GM12878 (cell line): ENCODE results near the gene ANXA11. TPM values are rescaled to one million over a fixed set of nuclear protein-coding genes. Genes with fewer than 3 reads are reported as not detected.

Experiments used
- ATAC-seq: fragments of 200-7000 bp; cut with Tn5 transposase; 3 replicates; pipeline ENCODE4 v1.9.1; 2020; ENCODE audit warnings: mild to moderate bottlenecking, moderate library complexity
- BruUV-seq: library from RNA; stranded (reverse); fragments of 400-500 nt; replicated peaks from 2 replicates; lab custom pipeline; 2021; lab: Mats Ljungman, UMichigan
- CTCF ChIA-PET: fragments of 300-600 bp; sonication (Branson Sonifier 250); formaldehyde crosslinking; extraction: SDS; loops from one replicate; lab custom pipeline; 2021; ENCODE audit warnings: inconsistent platforms; lab: Yijun Ruan, JAX
- POLR2A ChIA-PET: fragments of 350-600 bp; formaldehyde crosslinking; extraction: SDS; loops from one replicate; lab custom pipeline; 2021; ENCODE audit warnings: inconsistent platforms; lab: Charles Lee
- RAD21 ChIA-PET: fragments of 300-600 bp; sonication (Branson Sonifier 250); formaldehyde crosslinking; loops from one replicate; lab custom pipeline; 2023; ENCODE audit warnings: antibody characterized with exemption; ENCODE audit not compliant: unreplicated experiment; lab: Charles Lee
- SMC1A ChIA-PET: fragments of 300-600 bp; sonication (Branson Sonifier 250); formaldehyde crosslinking; loops from one replicate; lab custom pipeline; 2023; ENCODE audit not compliant: unreplicated experiment, uncharacterized antibody; lab: Charles Lee
- DNase-seq: peaks from one replicate; pipeline ENCODE4 v3.0.0-alpha.2; 2011; ENCODE audit warnings: low read depth, low spot score
- FAIRE-seq: peaks from 3 replicates; lab custom pipeline; 2011; peaks lifted over from hg19 to GRCh38; lab: Jason Lieb, UNC
- H2AFZ ChIP-seq: 2 replicates; pipeline ENCODE4 v1.6.0; 2011; ENCODE audit warnings: low read depth, low read length, control low read depth; ENCODE audit not compliant: control insufficient read depth
- H3K27ac ChIP-seq: 2 replicates; pipeline ENCODE4 v1.5.1; 2011; ENCODE audit warnings: control low read depth; ENCODE audit not compliant: control insufficient read depth, insufficient read depth
- H3K27me3 ChIP-seq, 2 experiments: replicated peaks in 1 of 2; 2 replicates each; pipeline versions ENCODE4 v1.6.0 to v1.6.1; 2011; ENCODE audit warnings: low read length in 1 of 2; ENCODE audit not compliant: control insufficient read depth in 2 of 2, insufficient read depth in 2 of 2
- H3K36me3 ChIP-seq, 2 experiments: 2 replicates each; pipeline ENCODE4 v1.5.1; 2011; ENCODE audit warnings: low read length in 1 of 2; ENCODE audit not compliant: control insufficient read depth in 2 of 2, insufficient read depth in 2 of 2
- H3K4me1 ChIP-seq: 2 replicates; pipeline ENCODE4 v1.6.1; 2011; ENCODE audit warnings: mild to moderate bottlenecking, low read length, moderate library complexity, mixed read lengths; ENCODE audit not compliant: control insufficient read depth, insufficient read depth
- H3K4me2 ChIP-seq: 2 replicates; pipeline ENCODE4 v1.6.0; 2011; ENCODE audit warnings: control low read depth; ENCODE audit not compliant: control insufficient read depth, insufficient read depth
- H3K4me3 ChIP-seq: fragments of 200-600 bp; sonication (generic); 2 replicates; pipeline ENCODE4 v1.5.1; 2016
- H3K79me2 ChIP-seq: 2 replicates; pipeline ENCODE4 v1.6.0; 2011; ENCODE audit warnings: low read length; ENCODE audit not compliant: control insufficient read depth, insufficient read depth
- H3K9ac ChIP-seq: 2 replicates; pipeline ENCODE4 v1.8.0; 2011; ENCODE audit warnings: low read length, control low read depth, mixed read lengths; ENCODE audit not compliant: control insufficient read depth, insufficient read depth
- H3K9me3 ChIP-seq: replicated peaks from 3 replicates; pipeline ENCODE4 v1.5.1; 2011; ENCODE audit warnings: mild to moderate bottlenecking, low read length; ENCODE audit not compliant: control insufficient read depth, insufficient read depth
- H4K20me1 ChIP-seq: 2 replicates; pipeline ENCODE4 v1.6.0; 2011; ENCODE audit not compliant: control insufficient read depth, insufficient read depth
- ASH2L ChIP-seq: fragments of 300-600, 200-600 bp; sonication (generic); IDR thresholded peaks from 2 replicates; pipeline ENCODE4 v1.6.1; 2017; ENCODE audit warnings: low read depth, mild to moderate bottlenecking, borderline replicate concordance
- BACH1 ChIP-seq: fragments of 450-650 bp; IDR thresholded peaks from 2 replicates; pipeline ENCODE4 v1.6.1; 2017; ENCODE audit warnings: mild to moderate bottlenecking, borderline replicate concordance
- CREM ChIP-seq: IDR thresholded peaks from 2 replicates; pipeline ENCODE4 v1.6.1; 2014; ENCODE audit warnings: antibody characterized with exemption, low read depth
- ETV6 ChIP-seq, 2 experiments: fragments of 450-650 bp in 1 of 2; IDR thresholded peaks in 1 of 2; conservative IDR thresholded peaks in 1 of 2; 2 replicates each; pipeline ENCODE4 v1.6.1; 2014; ENCODE audit warnings: antibody characterized with exemption in 1 of 2, borderline replicate concordance in 1 of 2, low read depth in 1 of 2, mild to moderate bottlenecking in 1 of 2, moderate library complexity in 1 of 2
- PML ChIP-seq: IDR thresholded peaks from 2 replicates; pipeline ENCODE4 v1.6.1; 2012; ENCODE audit warnings: low read length, inconsistent platforms
- RELB ChIP-seq: fragments of 450-650 bp; IDR thresholded peaks from 2 replicates; pipeline ENCODE4 v1.6.1; 2017; ENCODE audit warnings: low read depth, mild to moderate bottlenecking, moderate library complexity
- SUZ12 ChIP-seq: fragments of 200-600 bp; sonication (generic); IDR thresholded peaks from one replicate; pipeline ENCODE4 v1.6.1; 2018; ENCODE audit warnings: antibody characterized with exemption, mild to moderate bottlenecking; ENCODE audit not compliant: unreplicated experiment
- TAF1 ChIP-seq: IDR thresholded peaks from 2 replicates; pipeline ENCODE4 v1.6.1; 2011; ENCODE audit warnings: mild to moderate bottlenecking, low read depth, low read length, borderline replicate concordance
- ZBTB33 ChIP-seq: fragments of 450-650 bp; IDR thresholded peaks from 2 replicates; pipeline ENCODE4 v1.6.1; 2017; ENCODE audit warnings: mild to moderate bottlenecking
- ZNF217 ChIP-seq: fragments of 450-650 bp; IDR thresholded peaks from 2 replicates; pipeline ENCODE4 v1.6.1; 2017; ENCODE audit warnings: antibody characterized with exemption, mild to moderate bottlenecking
- WGBS: methylation state at CpG from one replicate; pipeline ENCODE4 v1.1.6; 2016; ENCODE audit warnings: low lambda C conversion rate; ENCODE audit not compliant: insufficient replicate concordance, insufficient coverage; ENCODE audit errors: missing lambda C conversion rate; 5-methylcytosine and 5-hydroxymethylcytosine counted together
- in situ Hi-C: fragments of 300-500 bp; cut with MboI; formaldehyde crosslinking; loops from 9 replicates; pipeline ENCODE4 v1.14.3; 2018; ENCODE audit warnings: mixed read lengths
- intact Hi-C: fragments of 100-400 bp; cut with micrococcal nuclease; formaldehyde crosslinking; loops from one replicate; pipeline ENCODE4 v1.14.2; 2022; ENCODE audit not compliant: unreplicated experiment
- polyA plus RNA-seq, 11 experiments: library from polyadenylated mRNA; depleted of rRNA in 4 of 11; unstranded in 6 of 11; stranded (reverse) in 5 of 11; fragments of >200 nt; fragmentation: Nextera tagmentation in 4 of 11; fragmentation: Illumina TruSeq in 1 of 11; extraction: Ambion mirVana in 4 of 11; extraction: Trizol in 1 of 11; gene quantifications; 1 replicate in 1 of 11; 2 replicates in 10 of 11; pipeline versions ENCODE4 v1.2.1 to v1.2.3, GENCODE V29; 2011 to 2016; ENCODE audit warnings: inconsistent platforms in 2 of 11, missing spikeins in 2 of 11, low read depth in 1 of 11
- total RNA-seq, 4 experiments: library from RNA; depleted of rRNA in 3 of 4; stranded (reverse); fragments of >200 nt in 3 of 4; fragmentation: Illumina TruSeq in 1 of 4; extraction: Trizol in 1 of 4; gene quantifications; 2 replicates each; pipeline versions ENCODE4 v1.2.1 to v1.2.3, GENCODE V29; 2013 to 2021
- TF ChIP-seq, protein P1 (sequence below): fragments of 450-650 bp; IDR thresholded peaks from 2 replicates; pipeline ENCODE4 v1.6.1; 2016; ENCODE audit warnings: mild to moderate bottlenecking

The ANXA11 gene
- total and polyA plus RNA-seq, 10 of the 15 experiments (the other 5 are each of a cell fraction or from before 2014, with no cell fraction given) = 25.0 to 129 (median 72.2) TPM

DNA sequence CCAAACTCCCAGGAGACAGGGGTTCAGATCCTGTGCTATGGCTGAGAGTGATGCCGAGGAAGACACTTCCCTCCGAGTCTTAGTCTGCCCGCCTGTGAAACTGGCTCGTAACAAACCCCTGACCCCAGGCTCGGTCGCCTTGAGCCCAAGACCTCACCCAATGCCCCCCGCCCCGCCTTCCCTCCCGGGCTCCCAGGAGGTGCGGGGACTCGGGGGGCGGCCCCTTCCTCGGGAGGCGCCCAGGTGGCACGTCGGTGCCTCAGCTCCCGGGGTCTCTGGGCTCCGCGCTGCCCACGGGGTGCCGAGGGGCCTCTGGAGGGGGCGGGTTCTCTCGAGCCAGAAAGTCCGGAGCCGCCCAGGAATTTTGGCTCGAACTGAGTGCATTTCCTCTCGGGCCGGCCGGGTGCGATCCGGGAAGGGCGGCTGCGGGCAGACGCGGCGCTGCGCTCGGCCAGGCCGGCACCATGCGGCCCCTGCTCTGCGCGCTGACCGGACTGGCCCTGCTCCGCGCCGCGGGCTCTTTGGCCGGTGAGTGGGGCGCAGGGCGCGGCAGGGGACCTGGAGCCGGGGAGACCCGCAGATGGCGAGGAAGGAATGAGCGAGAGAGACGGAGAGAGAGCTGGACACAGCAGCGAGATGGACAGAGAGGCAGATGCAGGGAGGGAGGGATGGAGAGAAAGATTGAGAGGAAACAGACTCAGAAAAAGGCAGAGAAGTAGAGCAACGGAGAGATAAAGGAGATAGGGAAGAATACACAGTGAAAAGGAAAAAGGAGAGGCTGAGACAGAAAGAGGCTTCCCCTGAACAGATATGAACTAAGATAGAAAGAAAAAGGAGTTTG lies 72.8 kb downstream of the ANXA11 start, which contains the start of gene PLAC9:
PLAC9 (plus strand) TSS at position 432 of the 841 bp plus-strand sequence; CDS start at position 465, 33 bp downstream.
- RAD21 ChIA-PET = no interaction called here
- Histone ChIP-seq H3K4me2 (no peak within 1 kb of the TSS), H3K9me3 (no peaks in the 10 kb centered on the region), H3K9ac (no peak within 1 kb of the TSS), H2AFZ (no peak within 1 kb of the TSS), H3K27ac (no peak within 1 kb of the TSS), H3K79me2 (no peaks in the 10 kb centered on the region), H4K20me1 (no peaks in the 10 kb centered on the region), H3K36me3 (no peaks in the 10 kb centered on the region), H3K4me3 (no peak within 1 kb of the TSS), H3K4me1 (no peaks in the 10 kb centered on the region), H3K27me3 (peaks cover 3 to 7% of the 10 kb centered on the region in 2 experiments; a peak in 3 of 4 replicates)
- no TSS peak for BruUV-seq
- in situ Hi-C loops (no loop called here), intact Hi-C loops (no loop called here)
- WGBS = 14% methylated on average over 27 of the region's 58 CpGs
- CTCF ChIA-PET = no interaction called here
- SMC1A ChIA-PET = no interaction called here
- POLR2A ChIA-PET = no interaction called here
- no peak for ATAC-seq
- TF ChIP-seq ZNF217 = no peak
- peak; percentile 83 for TF ChIP-seq SUZ12
- DNase-seq = no peak
- no peak for FAIRE-seq

DNA sequence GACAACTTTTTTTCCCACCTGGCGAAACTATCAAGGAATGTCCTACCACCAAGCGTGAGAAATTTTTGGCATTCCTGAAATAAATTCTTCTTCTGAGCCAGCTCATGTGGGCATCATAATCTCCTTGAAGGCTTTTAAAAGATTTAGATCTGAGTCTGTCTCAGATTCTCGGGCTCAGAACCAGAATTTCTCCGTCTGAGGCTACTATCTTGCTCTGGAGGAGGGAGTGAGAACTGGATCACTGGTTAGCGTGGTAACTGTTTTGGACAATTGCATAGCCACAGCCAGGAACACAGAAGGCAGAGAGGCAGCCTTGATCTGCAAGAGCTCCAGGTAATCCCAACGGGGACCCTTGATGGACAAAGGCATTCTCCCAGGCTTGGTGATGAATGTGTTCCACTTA lies 73.8 kb downstream of the ANXA11 start:
- H3K27me3 ChIP-seq = peaks cover 3 to 7% of the 10 kb centered on the region in 2 experiments; a peak in 3 of 4 replicates
- H3K9ac ChIP-seq = no peak overlapping the region
- WGBS = 48% methylated on average over 6 of the region's 6 CpGs
- in situ Hi-C loops = no loop called here
- no TSS peak for BruUV-seq
- H3K4me1 ChIP-seq = no peaks in the 10 kb centered on the region
- H3K79me2 ChIP-seq = no peaks in the 10 kb centered on the region
- ChIA-PET POLR2A (no interaction called here), CTCF (interaction anchor here (1.0 kb wide), 1 partner anchor 73 kb away, joined by 4 read pairs; no protein-coding TSS in a partner anchor), SMC1A (no interaction called here), RAD21 (no interaction called here)
- FAIRE-seq = no peak
- no peak for ATAC-seq
- no peak overlapping the region for H3K4me3 ChIP-seq
- intact Hi-C loops = no loop called here
- H3K36me3 ChIP-seq = no peaks in the 10 kb centered on the region
- no peak overlapping the region for H3K4me2 ChIP-seq
- no peak overlapping the region for H2AFZ ChIP-seq
- no peak overlapping the region for H3K27ac ChIP-seq
- no peak for DNase-seq
- no peaks in the 10 kb centered on the region for H4K20me1 ChIP-seq
- no peaks in the 10 kb centered on the region for H3K9me3 ChIP-seq
- TF ChIP-seq TAF1 (no peak), BACH1 (no peak), ZBTB33 (no peak), RELB (no peak), ETV6 (conservative IDR thresholded peaks at IDR 0.05 in 1 of 2, IDR thresholded peaks at IDR 0.05 in 1 of 2; ENCODE audit: borderline replicate concordance in 1 of 2, low read depth in 1 of 2) (no peak), CREM (no peak), PML (no peak), ASH2L (no peak)
- TF ChIP-seq, protein P1, sequence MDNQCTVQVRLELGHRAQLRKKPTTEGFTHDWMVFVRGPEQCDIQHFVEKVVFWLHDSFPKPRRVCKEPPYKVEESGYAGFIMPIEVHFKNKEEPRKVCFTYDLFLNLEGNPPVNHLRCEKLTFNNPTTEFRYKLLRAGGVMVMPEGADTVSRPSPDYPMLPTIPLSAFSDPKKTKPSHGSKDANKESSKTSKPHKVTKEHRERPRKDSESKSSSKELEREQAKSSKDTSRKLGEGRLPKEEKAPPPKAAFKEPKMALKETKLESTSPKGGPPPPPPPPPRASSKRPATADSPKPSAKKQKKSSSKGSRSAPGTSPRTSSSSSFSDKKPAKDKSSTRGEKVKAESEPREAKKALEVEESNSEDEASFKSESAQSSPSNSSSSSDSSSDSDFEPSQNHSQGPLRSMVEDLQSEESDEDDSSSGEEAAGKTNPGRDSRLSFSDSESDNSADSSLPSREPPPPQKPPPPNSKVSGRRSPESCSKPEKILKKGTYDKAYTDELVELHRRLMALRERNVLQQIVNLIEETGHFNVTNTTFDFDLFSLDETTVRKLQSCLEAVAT = no peak
